ENCODE data around the gene MAP9. TPM values are rescaled to one million over a fixed set of nuclear protein-coding genes. Genes with fewer than 3 reads are reported as not detected.

MAP9 gene
- total RNA-seq, 1 experiment from 2014 or later = 10.6 TPM

- no peak overlapping the region for H3K27ac ChIP-seq (ENCODE audit: low read length)
- intact Hi-C loops (cut with micrococcal nuclease) = no loop called here
- TF ChIP-seq EZH2phosphoT487 (IDR thresholded peaks at IDR 0.05; ENCODE audit: borderline replicate concordance, low read length) (no peak), EZH2 (IDR thresholded peaks at IDR 0.05; ENCODE audit: low read length, unreplicated experiment) (no peak), CTCF (conservative IDR thresholded peaks at IDR 0.05; ENCODE audit: low read depth, low read length) (no peak)
- no peaks in the 10 kb centered on the region for H3K9me2 ChIP-seq (replicated peaks; ENCODE audit: low read length)
- H2AFZ ChIP-seq (ENCODE audit: low read length) = no peak overlapping the region
- CTCF ChIA-PET = no interaction called here
- H3K79me2 ChIP-seq (ENCODE audit: low read length) = no peaks in the 10 kb centered on the region
- no peak overlapping the region for H3K4me3 ChIP-seq (ENCODE audit: low read length)
- no peak overlapping the region for H3K9ac ChIP-seq (ENCODE audit: low read length)
- no peak overlapping the region for H3K4me2 ChIP-seq (ENCODE audit: low read length)
- POLR2A ChIA-PET (ENCODE audit: unreplicated experiment) = no interaction called here
- H3F3A ChIP-seq (ENCODE audit: low read length, unreplicated experiment) = no peaks in the 10 kb centered on the region
- peak; percentile 7 for DNase-seq
- H4K20me1 ChIP-seq (ENCODE audit: low read length) = no peaks in the 10 kb centered on the region
- H3K4me1 ChIP-seq (ENCODE audit: insufficient read depth, low read length) = peaks cover 7% of the 10 kb centered on the region
- no TSS peak for BruUV-seq (replicated peaks)
- no peak for ATAC-seq
- H3K9me3 ChIP-seq (ENCODE audit: low read length) = no peaks in the 10 kb centered on the region
- no peaks in the 10 kb centered on the region for H3K27me3 ChIP-seq (ENCODE audit: low read length)
- no peaks in the 10 kb centered on the region for H3K36me3 ChIP-seq (ENCODE audit: low read depth, low read length)
Observed at GRCh38 chr4:155405059-155405458, 28.3 kb upstream of the MAP9 start.

- no TSS peak for BruUV-seq (replicated peaks)
- no peak overlapping the region for H3K4me3 ChIP-seq (ENCODE audit: low read length)
- DNase-seq = peak; percentile 71
- intact Hi-C loops (cut with micrococcal nuclease) = loop anchor here (1.0 kb wide), 3 partner anchors 38 to 548 kb away; no protein-coding TSS in a partner anchor
- TF ChIP-seq EZH2 (IDR thresholded peaks at IDR 0.05; ENCODE audit: low read length, unreplicated experiment) = no peak
- TF ChIP-seq CTCF (conservative IDR thresholded peaks at IDR 0.05; ENCODE audit: low read depth, low read length) = peak; percentile 68
- no peak for TF ChIP-seq EZH2phosphoT487 (IDR thresholded peaks at IDR 0.05; ENCODE audit: borderline replicate concordance, low read length)
- H3F3A ChIP-seq (ENCODE audit: low read length, unreplicated experiment) = no peaks in the 10 kb centered on the region
- peaks cover 7% of the 10 kb centered on the region for H3K4me1 ChIP-seq (ENCODE audit: insufficient read depth, low read length)
- H3K79me2 ChIP-seq (ENCODE audit: low read length) = no peaks in the 10 kb centered on the region
- no peak overlapping the region for H3K27ac ChIP-seq (ENCODE audit: low read length)
- ChIA-PET POLR2A (ENCODE audit: unreplicated experiment) (no interaction called here), CTCF (interaction anchor here (0.6 to 1.4 kb wide), 3 partner anchors 225 to 383 kb away, joined by 3 read pairs; no protein-coding TSS in a partner anchor)
- H2AFZ ChIP-seq (ENCODE audit: low read length) = no peak overlapping the region
- peak; percentile 73 for ATAC-seq
- H3K9ac ChIP-seq (ENCODE audit: low read length) = no peak overlapping the region
- no peaks in the 10 kb centered on the region for H3K27me3 ChIP-seq (ENCODE audit: low read length)
- no peak overlapping the region for H3K4me2 ChIP-seq (ENCODE audit: low read length)
- H3K9me2 ChIP-seq (replicated peaks; ENCODE audit: low read length) = no peaks in the 10 kb centered on the region
- no peaks in the 10 kb centered on the region for H4K20me1 ChIP-seq (ENCODE audit: low read length)
- H3K36me3 ChIP-seq (ENCODE audit: low read depth, low read length) = no peaks in the 10 kb centered on the region
- H3K9me3 ChIP-seq (ENCODE audit: low read length) = no peaks in the 10 kb centered on the region
Observed at GRCh38 chr4:155403886-155404285, 27.1 kb upstream of the MAP9 start.

- Histone ChIP-seq H3K4me2 (ENCODE audit: low read length) (no peak overlapping the region), H3K9me2 (replicated peaks; ENCODE audit: low read length) (no peaks in the 10 kb centered on the region), H4K20me1 (ENCODE audit: low read length) (no peaks in the 10 kb centered on the region), H3K9me3 (ENCODE audit: low read length) (no peaks in the 10 kb centered on the region), H2AFZ (ENCODE audit: low read length) (no peak overlapping the region), H3K4me3 (ENCODE audit: low read length) (no peak overlapping the region), H3F3A (ENCODE audit: low read length, unreplicated experiment) (no peaks in the 10 kb centered on the region), H3K4me1 (ENCODE audit: insufficient read depth, low read length) (peaks cover 7% of the 10 kb centered on the region), H3K9ac (ENCODE audit: low read length) (no peak overlapping the region), H3K27me3 (ENCODE audit: low read length) (no peaks in the 10 kb centered on the region), H3K27ac (ENCODE audit: low read length) (no peak overlapping the region), H3K79me2 (ENCODE audit: low read length) (no peaks in the 10 kb centered on the region), H3K36me3 (ENCODE audit: low read depth, low read length) (no peaks in the 10 kb centered on the region)
- TF ChIP-seq EZH2phosphoT487 (IDR thresholded peaks at IDR 0.05; ENCODE audit: borderline replicate concordance, low read length) (no peak), EZH2 (IDR thresholded peaks at IDR 0.05; ENCODE audit: low read length, unreplicated experiment) (no peak), CTCF (conservative IDR thresholded peaks at IDR 0.05; ENCODE audit: low read depth, low read length) (no peak)
- intact Hi-C loops (cut with micrococcal nuclease) = no loop called here
- POLR2A ChIA-PET (ENCODE audit: unreplicated experiment) = no interaction called here
- DNase-seq (no peak), ATAC-seq (no peak)
- CTCF ChIA-PET = interaction anchor here (1.4 kb wide), 1 partner anchor 384 kb away, joined by 3 read pairs; no protein-coding TSS in a partner anchor
- BruUV-seq (replicated peaks) = no TSS peak
Observed at GRCh38 chr4:155402941-155403340, 26.2 kb upstream of the MAP9 start.
